Renal cortex interstitium (tissue), 11 donors: Measurements from ENCODE around the gene ZBTB33. TPM values are rescaled to one million over a fixed set of nuclear protein-coding genes. Genes with fewer than 3 reads are reported as not detected.

Experiments
- DNase-seq, 11 donors: peaks; one replicate each; pipeline ENCODE4 v3.0.0-alpha.2; 2013; ENCODE audit warnings: low read depth in 9 of 11, low spot score in 4 of 11; ENCODE audit errors: extremely low read depth in 1 of 11
- polyA plus RNA-seq, 3 donors: library from polyadenylated mRNA; unstranded; fragments of 120-200 nt; gene quantifications; one replicate each; pipeline ENCODE4 v1.2.1, GENCODE V29; 2013; ENCODE audit not compliant: insufficient read length in 3 of 3

Gene ZBTB33
- polyA plus RNA-seq, 3 donors, result 22.8 to 27.8 (median 25.8) TPM

- DNase-seq, result no peak
These were observed 40.6 kb downstream of the ZBTB33 start for GRCh38 chrX:120291211-120291610.

GRCh38 chrX:120293015-120293414 lies 42.4 kb downstream of the ZBTB33 start:
- DNase-seq, result no peak

DNA sequence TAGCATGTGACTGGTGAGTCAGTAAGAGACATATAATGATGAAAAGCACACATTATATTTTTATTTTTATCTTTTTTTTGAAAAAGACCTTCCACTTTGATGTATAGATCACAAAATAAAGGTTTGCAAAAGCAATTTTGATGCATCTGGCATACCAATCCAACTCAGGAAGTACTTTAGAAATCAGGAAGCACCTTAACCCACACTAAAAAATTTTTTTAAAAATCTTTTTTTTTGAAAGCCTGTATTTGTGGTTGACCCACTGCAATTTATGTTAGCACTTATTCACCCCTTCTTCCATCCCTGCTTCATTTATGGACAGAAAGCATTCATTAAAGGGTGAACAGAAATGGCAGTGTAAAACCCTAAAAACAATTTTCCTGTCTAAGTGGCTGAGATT lies 44.0 kb downstream of the ZBTB33 start:
- no peak for DNase-seq

DNA sequence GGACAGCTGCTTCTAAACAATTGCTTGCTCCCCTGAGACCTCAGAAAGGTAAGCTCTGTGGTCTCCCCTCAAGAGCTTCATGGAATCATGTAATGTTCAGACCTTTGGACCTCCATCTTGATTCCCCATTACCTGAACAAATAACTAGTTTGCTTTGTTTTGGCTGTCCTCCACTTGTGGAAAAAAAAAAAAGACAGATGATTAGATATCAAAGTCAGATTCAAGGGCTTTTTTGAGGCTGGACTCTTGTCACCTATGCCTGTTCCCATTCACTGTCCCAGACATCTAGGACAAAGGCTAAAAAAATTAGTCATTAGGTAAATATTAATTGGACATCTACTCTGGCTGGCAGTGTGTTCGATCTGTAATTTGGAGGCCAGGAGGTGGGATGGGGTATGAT lies 47.3 kb downstream of the ZBTB33 start:
- DNase-seq, result no peak

GRCh38 chrX:120299928-120300327 lies 49.3 kb downstream of the ZBTB33 start:
- no peak for DNase-seq

GRCh38 chrX:120301497-120301896 lies 50.9 kb downstream of the ZBTB33 start:
- no peak for DNase-seq

DNA sequence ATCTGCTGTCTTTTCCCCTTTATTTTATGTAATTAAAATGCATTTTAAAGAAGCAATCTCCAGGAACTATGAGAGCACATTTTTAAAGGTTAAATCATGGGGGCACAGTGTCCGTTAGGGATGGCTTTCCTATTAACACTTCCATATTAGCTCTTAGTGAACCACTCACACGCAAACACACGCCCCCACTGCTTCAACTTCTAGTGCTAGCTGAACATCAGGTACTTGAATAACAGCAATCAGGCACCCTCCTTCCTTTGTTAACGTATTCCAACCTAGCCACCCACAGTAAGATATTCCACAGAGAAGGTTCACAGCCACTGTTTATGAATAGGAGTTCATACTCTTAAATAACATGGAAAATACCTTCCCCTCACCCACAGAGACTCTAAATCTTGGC lies 51.3 kb downstream of the ZBTB33 start:
- DNase-seq, result no peak

- no peak for DNase-seq
These were observed 51.8 kb downstream of the ZBTB33 start for GRCh38 chrX:120302434-120302833.

DNA sequence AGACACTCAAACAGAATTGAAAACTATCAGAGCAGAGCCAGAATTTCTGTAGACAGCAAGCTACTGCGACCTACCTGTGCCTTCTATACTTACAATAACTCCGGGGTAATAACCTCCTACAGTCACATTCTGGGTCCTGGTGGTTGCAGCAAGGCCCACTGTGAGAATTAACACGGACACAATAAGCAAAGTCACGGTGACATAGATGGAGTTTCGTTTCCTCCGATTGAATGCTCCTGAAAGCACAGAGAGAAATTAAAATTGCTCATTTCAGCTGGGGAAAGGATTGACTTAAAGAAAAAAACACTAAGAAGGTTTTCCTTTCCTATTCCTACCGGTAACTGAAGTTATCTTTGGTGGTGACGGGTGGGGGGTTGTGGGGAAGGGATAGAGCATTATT lies 53.6 kb downstream of the ZBTB33 start:
- DNase-seq, result no peak

GRCh38 chrX:120305531-120306141 lies 55.0 kb downstream of the ZBTB33 start:
- no peak for DNase-seq

DNA sequence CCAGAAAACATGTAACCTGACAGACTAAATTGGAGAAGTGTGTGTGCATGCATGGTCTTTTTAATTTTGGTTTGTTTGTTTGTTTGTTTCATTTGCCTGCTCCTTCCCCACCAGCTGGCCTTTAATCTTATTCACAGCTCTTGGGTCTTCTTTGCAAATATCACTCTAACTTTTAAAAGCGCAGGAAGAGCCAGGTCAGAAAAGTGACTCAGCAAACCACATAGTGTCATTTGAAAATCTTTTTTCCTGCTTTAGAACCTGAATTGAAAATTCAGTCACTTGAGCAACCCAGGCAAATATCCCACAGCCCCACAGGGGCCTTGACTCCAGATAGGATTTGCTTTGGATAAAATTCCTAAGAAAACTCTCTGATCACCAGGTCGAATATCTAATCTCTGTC lies 56.0 kb downstream of the ZBTB33 start:
- DNase-seq, result no peak

Other genes starting within 250 kb of the ZBTB33 start
- gene RHOXF2B, start 173.1 kb upstream of the ZBTB33 start, polyA plus RNA-seq, result under 1 TPM in 1 of 3 donors, not detected in 2; 0.11 TPM
- gene RHOXF1, start 134.9 kb upstream of the ZBTB33 start, polyA plus RNA-seq, result 1 to 10 TPM in 2 of 3 donors, under 1 TPM in 1; 0.17 to 3.1 (median 1.0) TPM
- under 1 TPM in 2 of 3 donors, not detected in 1; 0.06 to 0.18 TPM for gene RHOXF2, start 92.2 kb upstream of the ZBTB33 start, polyA plus RNA-seq
- gene TMEM255A, start 60.6 kb downstream of the ZBTB33 start, polyA plus RNA-seq, result under 1 TPM; 0.22 to 0.63 (median 0.27) TPM
- under 1 TPM in 1 of 3 donors, not detected in 2; 0.09 TPM for gene ATP1B4, start 111.3 kb downstream of the ZBTB33 start, polyA plus RNA-seq
- 100 to 1,000 TPM; 140 to 160 (median 158) TPM for gene LAMP2, start 218.5 kb downstream of the ZBTB33 start, polyA plus RNA-seq